ENCODE measurements around the gene CCDC81.
"Not testable (repeated sequence)": the region's sequence is repeated elsewhere in the genome, so short reads cannot be mapped to it uniquely, and the experiment has no call there.

The CCDC81 gene

DNA sequence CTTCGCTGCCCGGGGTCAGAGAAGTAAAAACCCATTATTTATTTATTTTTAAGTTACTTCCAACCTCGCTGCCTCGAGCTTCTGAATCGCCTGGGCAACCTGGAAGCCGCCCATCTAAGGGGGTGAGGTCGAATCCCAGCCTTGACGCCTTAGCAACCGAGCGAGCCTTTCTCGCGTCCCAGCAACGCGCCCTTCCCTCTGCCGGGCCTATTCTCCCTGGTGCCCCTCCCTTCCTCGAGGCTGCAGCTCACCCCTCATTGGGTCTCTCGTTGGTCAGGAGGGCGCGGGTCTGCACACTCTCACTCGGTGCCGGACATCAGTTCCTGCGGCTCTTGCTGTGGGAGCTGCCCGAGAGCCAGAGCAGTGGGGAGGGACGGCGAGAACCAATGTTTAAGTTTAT, at the start of gene CCDC81:
Gene CCDC81, plus strand, starts transcription at position 302 of the 400 bp plus-strand sequence. CDS start 277 bp downstream, outside the sequence.
- no peak for DNase-seq (ENCODE audit: low spot score)

DNA sequence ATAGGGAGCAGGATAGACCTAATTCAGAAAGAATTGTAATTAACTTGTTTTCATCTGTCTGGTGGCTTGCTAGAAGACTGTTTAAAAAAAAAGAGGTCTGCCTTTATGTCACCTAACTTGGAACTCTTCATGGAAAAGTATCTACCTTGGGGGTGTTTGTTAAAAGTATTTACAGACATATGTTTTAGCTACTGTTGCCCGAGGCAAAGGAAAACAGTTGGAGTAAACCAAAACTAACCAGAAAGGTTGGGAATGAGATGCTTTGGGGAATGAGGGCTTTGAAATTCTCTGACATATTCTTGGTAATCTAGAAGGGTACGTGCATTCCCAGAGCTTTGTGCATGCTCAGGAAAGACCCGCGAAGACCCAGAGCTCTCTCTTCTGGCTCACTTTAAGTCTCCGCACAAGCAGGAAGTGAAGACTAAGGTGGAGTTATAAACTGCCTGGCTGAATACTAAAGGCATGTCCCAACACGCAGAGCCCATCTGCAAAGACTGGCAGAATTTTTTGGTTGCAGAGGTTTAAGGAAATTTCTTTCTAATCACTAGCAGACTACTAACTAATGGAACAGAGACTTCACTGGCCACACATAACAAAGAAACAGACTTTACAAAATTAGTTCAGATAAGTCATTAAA, 39.4 kb upstream of the CCDC81 start:
- no peak for DNase-seq (ENCODE audit: low spot score)

DNA sequence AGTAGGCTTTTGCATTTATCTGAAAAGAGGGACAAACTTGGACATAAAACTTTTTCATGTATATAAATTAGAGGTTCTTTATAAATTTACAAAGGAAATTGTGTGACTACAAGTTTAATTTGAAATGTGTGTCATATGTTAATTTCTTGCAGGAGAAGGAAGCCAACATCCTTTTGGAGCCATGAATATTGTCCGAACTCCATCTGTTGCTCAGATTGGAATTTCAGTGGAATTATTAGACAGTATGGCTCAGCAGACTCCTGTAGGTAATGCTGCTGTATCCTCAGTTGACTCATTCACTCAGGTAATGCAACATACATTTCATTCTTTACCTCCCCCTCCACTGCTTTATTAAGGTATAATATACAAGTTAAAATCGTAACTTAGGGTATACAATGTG, 37.5 kb upstream of the CCDC81 start:
- no peak for DNase-seq (ENCODE audit: low spot score)

DNA sequence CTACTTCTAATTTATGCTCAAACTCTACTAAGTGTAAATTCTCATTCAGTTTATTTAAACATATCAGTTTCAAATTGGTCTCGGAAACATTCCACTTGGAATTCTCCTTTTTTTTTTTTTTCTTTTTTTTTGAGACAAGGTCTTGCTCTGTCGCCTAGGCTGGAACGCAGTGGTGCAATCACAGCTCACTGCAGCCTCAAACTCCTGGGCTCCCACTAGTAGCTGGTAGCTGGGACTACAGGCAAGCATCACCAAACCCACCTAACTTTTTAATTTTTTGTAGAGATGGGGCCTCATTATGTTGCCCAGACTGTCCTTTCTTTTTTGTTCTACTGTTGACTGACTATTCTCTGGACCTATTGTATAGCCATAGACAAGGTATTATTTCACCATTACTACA, 33.3 kb upstream of the CCDC81 start:
- no peak for DNase-seq (ENCODE audit: low spot score)

DNA sequence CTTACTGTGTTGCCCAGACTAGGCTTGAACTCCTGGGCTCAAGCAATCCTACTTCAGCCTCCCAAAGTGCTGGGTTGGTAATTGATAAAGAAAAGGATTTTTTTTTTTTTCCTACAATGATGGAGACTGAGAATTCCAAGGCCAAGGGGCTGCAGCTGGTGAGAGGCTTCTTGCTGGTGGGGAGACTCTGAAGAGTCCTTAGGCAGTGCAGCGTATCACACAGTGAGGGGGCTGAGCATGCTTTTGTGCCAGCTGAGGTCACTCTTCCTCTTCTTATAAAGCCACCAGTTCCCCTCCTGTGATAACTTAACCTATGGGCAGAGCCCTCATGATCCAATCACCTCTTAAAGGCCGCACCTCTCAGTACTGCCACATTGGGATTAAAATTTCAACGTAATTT, 28.2 kb upstream of the CCDC81 start:
- no peak for DNase-seq (ENCODE audit: low spot score)

DNA sequence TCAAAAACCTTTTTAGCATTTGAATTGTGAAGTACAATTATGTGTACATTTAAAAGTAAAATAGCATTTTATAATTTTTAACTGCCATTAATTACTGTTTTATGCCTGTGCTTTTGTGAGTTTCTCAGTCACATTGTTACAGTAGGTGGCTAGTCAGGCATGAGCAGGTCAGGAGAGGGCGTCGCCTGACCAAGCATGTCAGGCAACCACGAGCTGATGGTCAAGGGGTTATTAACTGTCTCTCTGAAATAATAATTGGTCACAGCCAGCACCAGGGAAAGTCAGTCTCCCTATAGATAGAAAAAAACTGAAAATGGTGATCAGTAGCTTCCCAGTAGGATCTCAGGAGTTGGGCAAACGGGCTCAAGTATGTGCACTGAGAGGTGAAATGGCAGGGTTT, 19.4 kb upstream of the CCDC81 start:
- DNase-seq (ENCODE audit: low spot score) = no peak

DNA sequence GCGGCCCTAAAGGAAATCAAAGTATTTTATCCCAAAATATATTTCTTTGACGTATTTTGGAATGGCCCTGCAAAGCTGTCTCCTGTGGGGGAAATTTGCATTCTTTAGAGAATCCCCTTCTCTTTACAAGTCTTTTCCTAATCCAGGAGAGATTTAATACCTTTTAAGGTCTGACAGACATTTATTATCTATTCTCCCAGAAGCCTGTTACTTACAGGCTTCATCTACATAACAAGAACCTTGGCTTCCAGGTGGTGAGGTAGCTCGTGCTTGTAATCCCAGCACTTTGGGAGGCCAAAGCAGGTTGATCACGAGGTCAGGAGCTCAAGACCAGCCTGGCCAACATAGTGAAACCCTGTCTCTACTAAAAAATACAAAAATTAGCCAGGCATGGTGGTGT, 17.3 kb upstream of the CCDC81 start:
- not testable (repeated sequence) for DNase-seq (ENCODE audit: low spot score)

DNA sequence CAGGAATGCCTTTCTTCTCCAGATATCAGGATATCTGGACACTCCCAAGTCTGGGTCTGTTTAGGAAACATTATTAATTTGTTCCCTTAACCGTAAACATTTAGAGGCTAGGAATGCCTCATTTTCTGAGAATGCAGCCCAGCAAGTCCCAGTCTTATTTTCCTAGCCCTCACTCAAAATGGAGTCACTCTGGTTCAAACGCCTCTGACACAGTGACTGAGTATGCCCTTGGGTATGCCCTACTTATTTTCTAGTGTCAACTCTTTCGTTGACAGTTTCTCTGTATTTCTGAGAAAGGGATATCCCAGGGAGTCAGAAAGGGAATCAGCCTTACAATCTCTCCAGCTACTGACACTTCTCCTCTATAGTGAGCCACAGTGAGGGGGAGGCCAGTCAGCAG, 16.0 kb upstream of the CCDC81 start:
- no peak for DNase-seq (ENCODE audit: low spot score)

DNA sequence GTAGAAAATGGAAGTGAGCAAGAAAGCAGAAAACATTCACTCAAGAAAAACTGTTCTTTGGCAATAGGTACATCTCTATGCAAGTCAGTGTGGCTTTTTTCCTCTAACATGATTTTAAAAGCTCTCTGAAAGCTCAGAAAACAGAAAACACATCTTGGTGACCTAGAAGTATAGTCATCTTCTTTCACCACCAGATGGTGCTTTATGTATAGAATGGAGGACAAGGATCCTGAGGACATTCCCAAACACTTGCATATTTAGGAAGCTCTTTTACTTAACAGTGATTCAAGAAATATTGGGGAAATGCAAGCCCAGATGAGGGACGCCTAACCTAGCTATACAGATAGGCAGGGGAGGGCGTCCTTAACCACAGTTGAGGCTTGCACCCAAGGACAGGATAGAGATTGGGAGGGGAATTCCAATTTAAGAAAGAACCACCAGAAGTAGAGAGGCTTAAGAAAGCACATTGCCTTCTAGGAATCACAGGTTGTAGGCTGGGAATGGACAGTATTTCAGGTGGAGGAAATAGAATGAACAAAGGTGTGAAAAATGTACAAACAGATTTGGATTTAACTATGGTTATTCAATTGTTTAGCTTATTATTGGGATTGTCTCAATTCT, 13.8 kb upstream of the CCDC81 start:
- DNase-seq (ENCODE audit: low spot score) = peak; percentile 41

DNA sequence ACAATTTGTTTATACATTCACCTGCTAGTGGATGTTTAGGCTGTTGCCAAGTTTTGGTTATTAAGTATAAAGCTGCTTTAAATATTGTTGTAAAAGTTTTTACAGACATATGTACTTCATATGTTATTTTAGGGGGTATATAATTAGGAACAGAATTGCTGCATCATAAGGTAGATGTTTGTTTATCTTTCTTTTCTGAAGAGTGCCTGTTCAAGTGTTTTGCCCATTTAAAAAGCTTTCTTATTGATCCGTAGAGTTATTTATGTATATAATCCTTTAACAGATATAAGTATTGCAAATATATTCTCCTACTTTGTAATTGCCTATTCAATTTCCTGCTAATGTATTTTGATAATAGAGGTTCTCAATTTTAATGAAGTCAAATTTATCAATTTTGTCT, 11.3 kb upstream of the CCDC81 start:
- DNase-seq (ENCODE audit: low spot score) = no peak

DNA sequence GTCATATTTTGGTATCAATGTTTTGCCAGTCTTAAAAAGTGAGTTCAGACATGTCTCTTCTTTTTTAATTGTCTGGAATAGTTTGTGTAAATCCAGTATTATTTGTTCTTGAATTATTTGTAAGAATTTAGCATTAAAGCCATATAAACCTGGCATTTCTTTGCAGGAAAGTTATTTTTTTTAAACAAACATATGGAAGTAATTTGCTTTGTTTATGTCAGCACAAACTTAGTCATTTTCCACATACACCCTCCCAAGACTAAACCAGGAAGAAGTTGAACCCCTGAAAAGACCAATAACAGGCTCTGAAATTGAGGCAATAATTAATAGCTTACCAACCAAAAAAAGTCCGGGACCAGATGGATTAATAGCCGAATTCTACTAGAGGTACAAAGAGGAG, 9.1 kb upstream of the CCDC81 start:
- no peak for DNase-seq (ENCODE audit: low spot score)

DNA sequence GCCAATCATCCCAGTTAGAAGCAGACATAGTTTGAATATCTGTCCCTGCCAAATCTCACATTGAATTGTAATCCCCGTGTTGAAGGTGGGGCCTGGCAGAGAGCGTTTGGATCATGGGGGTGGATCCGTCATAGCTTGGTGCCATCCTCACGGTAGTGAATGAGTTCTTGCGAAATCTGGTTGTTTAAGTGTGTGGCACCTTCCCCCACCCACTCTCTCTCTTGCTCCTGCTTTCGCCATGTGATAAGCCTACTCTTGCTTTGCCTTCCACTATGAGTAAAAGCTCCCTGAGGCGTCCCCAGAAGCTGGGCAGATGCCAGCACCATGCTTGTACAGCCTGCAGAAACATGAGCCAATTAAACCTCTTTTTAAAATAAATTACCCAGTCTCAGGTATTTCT, 5.0 kb upstream of the CCDC81 start:
- no peak for DNase-seq (ENCODE audit: low spot score)

DNA sequence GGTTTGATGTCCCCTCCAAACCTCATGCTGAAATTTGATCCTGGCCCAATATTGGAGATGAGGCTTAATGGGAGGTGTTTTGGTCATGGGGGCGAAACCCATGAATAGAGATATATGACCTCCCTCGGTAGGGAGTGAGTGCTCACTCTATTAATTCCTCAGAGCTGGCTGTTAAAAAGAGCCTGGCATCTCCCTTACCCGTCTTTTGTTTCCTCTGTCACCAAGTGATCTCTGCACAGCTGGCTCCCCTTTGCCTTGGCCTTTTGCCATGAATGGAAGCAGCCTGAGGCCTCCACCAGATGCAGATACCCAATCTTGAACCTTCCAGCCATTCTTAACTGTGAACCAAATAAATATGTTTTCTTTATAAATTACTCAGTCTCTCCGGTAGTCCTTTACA, 4.5 kb upstream of the CCDC81 start:
- no peak for DNase-seq (ENCODE audit: low spot score)

DNA sequence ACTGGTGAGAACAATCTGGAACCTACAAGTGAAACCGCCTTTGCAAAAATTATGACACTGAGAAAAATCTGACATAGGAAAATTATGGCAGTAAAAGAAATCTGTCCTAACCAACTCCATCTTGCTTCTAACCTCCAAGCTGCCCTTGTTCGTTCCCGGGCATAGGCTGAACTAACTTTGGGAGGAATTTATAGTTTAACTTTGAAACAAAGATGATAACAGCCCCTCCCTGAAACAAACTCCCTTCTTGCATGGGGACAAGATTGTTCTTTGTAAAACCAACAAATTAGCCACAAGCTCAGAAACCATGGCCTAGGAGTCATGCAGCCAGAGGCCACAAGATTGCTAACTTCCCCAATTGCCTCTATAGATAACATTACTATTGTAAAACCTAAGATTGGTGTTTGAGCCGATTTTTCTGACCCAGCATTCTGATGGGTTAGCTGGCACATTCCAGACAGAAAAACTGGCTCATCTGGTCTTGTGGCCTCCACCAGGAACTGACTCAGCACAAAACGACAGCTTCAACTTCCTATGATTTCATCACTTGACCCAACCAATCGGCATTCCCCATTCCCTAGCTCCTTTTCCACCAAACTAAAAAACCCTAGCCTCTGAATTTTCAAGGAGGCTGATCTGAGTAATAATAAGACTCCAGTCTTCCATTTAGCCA, 3.6 kb upstream of the CCDC81 start:
- no peak for DNase-seq (ENCODE audit: low spot score)

DNA sequence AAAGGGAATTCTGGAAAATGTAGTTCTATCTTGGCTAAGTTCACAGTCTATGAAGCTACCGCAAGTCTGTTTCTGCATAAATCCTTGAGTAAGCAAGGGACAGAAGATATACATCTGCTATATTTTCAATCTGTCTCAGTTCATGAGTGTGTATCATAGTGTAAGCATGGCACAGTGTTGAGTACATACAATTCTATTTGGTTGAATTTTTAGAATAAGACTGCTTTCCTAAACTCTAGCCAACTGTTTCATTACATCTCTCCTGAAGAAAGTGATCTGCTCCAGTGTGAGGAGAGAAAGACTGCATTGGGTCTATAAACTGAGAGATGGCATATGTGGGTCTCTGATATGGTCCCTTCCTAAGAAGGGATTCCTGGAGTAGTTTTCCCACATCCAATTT, 2.6 kb upstream of the CCDC81 start:
- DNase-seq (ENCODE audit: low spot score) = no peak

DNA sequence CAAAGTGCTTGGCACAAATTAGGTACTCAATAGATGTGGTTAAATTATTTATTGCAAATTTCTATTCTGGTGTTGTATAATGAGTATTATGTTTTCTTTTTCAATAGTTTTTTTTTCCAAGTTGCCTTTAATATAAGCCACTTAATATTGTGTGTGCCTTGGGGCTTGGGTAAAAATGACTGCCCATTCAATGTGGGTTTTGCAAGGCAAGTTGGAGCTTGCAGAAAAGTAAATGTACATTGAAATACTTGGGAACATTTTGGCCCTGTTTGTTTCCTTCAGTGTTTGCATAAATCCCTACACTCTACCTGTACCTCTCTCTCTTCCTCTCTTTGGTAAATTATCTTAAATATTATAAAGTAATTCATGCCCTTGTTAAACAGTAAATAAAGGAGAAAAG, 2.1 kb upstream of the CCDC81 start:
- no peak for DNase-seq (ENCODE audit: low spot score)

DNA sequence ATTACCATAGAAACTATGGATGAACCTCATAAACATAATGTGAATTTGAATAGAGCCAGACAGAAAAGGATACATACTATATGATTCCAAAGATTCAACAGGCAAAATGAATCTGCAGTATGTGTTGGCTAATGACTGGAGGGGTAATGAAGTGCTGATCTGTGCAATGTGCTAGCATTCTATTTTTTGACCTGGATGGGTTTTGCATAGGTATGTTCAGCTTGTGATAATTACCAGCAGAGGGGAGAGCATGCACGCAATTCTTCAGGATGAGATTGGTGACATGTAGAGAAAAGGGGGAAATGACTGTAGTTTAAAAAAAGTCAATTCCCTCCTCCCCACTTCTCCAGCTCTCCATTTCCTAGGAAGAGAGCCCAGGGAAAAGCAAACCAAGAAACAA, 618 bp upstream of the CCDC81 start:
- no peak for DNase-seq (ENCODE audit: low spot score)

DNA sequence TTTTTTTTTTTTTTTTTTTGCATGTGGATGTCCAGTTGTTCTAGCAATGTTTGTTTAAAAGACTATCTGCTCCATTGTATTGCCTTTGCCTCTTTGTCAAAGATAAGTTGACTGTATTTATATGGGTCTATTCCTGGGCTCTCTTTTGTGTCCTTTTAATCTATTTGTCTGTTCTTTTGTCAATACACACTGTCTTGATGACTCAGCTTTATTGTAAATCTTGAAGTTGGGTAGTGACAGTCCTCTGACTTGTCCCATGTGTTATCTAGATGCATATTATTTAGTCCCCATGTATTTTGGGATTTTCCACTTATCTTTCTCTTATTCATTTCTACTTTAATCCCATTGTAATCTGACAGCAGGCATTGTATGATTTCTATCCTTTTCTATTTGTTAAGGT, 3.3 kb downstream of the CCDC81 start:
- DNase-seq (ENCODE audit: low spot score) = no peak

DNA sequence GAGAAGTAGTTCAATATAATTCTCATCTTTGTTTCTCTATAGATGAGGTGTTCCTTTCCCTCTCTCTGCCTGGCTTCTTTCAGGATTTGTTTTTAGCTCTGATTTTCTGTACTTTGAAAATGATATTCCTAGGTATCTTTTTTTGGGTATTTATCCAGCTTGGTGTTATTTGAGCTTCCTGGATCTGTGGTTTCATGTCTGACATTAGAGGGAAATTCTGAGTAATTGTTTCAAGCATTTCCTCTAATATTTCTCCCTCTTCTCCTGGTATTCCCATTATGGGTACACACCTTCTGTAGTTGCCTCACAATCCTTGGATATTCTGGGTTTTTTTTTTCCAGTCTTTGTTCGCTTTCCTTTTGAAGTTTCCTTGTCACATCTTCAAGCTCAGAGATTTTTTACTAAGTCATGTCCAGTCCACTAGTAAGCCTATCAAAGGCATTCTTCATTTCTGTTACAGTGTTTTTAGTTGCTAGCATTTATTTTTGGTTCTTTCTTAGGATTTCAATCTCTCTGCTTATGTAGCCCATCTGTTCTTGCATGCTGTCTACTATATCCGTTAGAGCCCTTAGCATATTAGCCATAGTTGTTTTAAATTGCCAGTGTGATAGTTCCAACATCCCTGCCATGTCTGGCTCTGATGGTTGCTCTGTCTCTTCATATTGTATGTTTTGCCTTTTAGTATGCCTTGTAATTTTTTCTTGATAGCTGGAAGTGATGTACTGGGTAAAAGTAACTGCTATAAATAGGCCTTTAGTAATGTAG, 5.8 kb downstream of the CCDC81 start:
- DNase-seq (ENCODE audit: low spot score) = no peak

DNA sequence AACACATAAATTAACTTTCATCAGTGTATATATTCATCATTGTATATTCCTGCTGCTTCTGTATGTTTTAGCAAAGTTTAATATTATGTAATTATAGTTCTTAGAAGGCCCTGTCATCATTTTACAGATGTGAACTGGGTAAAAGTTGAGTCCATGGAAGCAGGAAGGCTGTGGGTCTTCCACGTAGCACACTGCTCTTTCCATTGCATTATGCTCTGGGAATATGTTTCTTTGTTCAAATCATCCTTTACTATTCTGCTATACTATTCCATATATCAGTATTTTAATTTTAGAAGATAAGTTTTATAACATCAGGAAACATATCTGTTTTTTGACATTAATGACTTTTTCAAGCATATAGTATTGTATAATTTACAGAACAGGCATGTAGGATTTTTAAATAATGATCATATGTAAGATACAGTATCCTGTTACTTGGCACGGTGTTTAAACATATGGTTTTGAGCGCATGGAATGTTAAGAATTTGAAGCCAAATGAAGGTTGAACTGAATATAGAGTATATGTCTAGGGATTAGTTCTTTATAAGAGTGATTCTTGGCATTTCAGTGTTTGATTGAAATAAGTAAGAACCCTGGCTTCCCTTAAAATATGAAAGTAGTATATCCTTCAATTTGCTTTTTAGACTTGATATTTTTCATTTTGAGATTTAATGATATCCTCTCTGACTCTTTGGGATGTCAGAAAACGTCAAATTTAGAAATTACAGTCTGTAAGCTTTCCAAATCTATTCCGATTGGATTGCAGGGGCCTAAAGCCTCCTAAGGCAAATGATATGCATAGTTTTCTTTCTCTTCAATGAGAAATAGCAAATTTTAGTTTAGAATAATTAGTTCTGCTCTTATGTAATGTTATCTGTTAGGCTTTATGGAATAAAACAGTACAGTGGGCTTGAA, 8.6 kb downstream of the CCDC81 start:
- DNase-seq (ENCODE audit: low spot score) = no peak

DNA sequence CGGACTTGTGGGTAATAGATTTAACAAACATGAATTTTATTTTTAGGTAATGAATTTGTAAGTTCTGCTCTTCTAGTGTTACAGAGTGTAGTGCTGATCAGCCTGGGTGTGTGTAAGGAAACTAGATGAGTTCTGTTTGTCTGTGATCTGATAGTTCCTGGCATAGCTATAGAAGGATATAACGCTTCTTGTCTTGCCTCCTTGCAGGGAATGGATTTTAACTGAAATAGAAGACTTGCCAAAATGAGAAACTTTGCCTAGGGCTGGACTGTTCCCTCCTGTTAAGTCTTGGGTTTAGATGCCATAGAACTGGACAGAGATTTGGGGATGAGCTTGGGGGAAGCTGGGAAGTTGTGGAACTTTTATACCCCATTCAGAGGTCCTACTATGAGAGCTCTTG, 11.6 kb downstream of the CCDC81 start:
- DNase-seq (ENCODE audit: low spot score) = no peak

DNA sequence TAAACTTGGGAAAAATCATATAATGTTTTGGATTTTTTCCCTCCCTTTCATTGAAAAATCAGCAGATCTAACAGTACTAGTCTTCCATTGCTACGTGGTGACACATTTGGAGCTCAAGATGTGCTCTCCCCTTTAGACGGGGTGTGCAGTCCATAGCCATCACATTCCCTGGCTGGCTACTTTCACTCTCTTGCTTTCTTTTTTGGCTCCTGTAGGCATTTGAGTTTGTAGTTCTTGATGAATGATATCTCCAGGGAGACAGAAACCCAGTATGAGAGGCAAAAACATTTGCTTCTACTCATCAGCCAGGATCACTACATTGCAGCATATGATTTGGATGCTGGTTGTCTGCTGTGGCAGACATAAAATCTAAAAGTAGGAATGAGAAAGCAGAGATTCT, 12.1 kb downstream of the CCDC81 start:
- DNase-seq (ENCODE audit: low spot score) = no peak

Measured in SW480 (cell line).